ENCODE data around the gene CLCN1.

Gene CLCN1

GRCh38 chr7:143300959-143301935, 14.7 kb upstream of the CLCN1 start:
- peak; percentile 85 for DNase-seq (ENCODE audit: low read depth)

GRCh38 chr7:143303733-143304132, 12.2 kb upstream of the CLCN1 start:
- DNase-seq (ENCODE audit: low read depth) = no peak
- H3K4me3 ChIP-seq (ENCODE audit: low read depth, low read length) = no peak overlapping the region
- no peak for TF ChIP-seq CTCF (IDR thresholded peaks at IDR 0.05; ENCODE audit: control insufficient read depth, extremely low read depth, insufficient read depth)

More at GRCh38 chr7:143300959-143301935, 14.7 kb upstream of the CLCN1 start:
- no peak for TF ChIP-seq CTCF (IDR thresholded peaks at IDR 0.05; ENCODE audit: control insufficient read depth, extremely low read depth, insufficient read depth)
- no peak overlapping the region; the same call in 1 of the 2 replicates for H3K4me3 ChIP-seq (ENCODE audit: low read depth, low read length)

GRCh38 chr7:143304938-143305337, 11.0 kb upstream of the CLCN1 start:
- DNase-seq (ENCODE audit: low read depth) = no peak
- no peak for TF ChIP-seq CTCF (IDR thresholded peaks at IDR 0.05; ENCODE audit: control insufficient read depth, extremely low read depth, insufficient read depth)
- no peak overlapping the region for H3K4me3 ChIP-seq (ENCODE audit: low read depth, low read length)

- H3K4me3 ChIP-seq (ENCODE audit: low read depth, low read length) = no peak overlapping the region
- peak; percentile 98 for TF ChIP-seq CTCF (IDR thresholded peaks at IDR 0.05; ENCODE audit: control insufficient read depth, extremely low read depth, insufficient read depth)
- DNase-seq (ENCODE audit: low read depth) = peak; percentile 91
Observed at GRCh38 chr7:143305423-143306070, 10.4 kb upstream of the CLCN1 start.

GRCh38 chr7:143308632-143309031, 7.3 kb upstream of the CLCN1 start:
- H3K4me3 ChIP-seq (ENCODE audit: low read depth, low read length) = no peak overlapping the region
- no peak for TF ChIP-seq CTCF (IDR thresholded peaks at IDR 0.05; ENCODE audit: control insufficient read depth, extremely low read depth, insufficient read depth)
- DNase-seq (ENCODE audit: low read depth) = no peak

GRCh38 chr7:143314127-143314526, 1.8 kb upstream of the CLCN1 start:
- no peak for TF ChIP-seq CTCF (IDR thresholded peaks at IDR 0.05; ENCODE audit: control insufficient read depth, extremely low read depth, insufficient read depth)
- no peak for DNase-seq (ENCODE audit: low read depth)

More at GRCh38 chr7:143314127-143314526, 1.8 kb upstream of the CLCN1 start:
- H3K4me3 ChIP-seq (ENCODE audit: low read depth, low read length) = no peak overlapping the region

Measured in LNCaP clone FGC (cell line).